PFSK-1 (cell line): ENCODE results near the gene FXN.

Experiments
- POLR2AphosphoS5 ChIP-seq: IDR thresholded peaks from 2 replicates; pipeline ENCODE4 v1.6.1; 2012; ENCODE audit warnings: low read depth, mild to moderate bottlenecking, control low read depth, low read length, moderate library complexity
- SIN3A ChIP-seq: IDR thresholded peaks from 2 replicates; pipeline ENCODE4 v1.6.1; 2012; ENCODE audit warnings: mild to moderate bottlenecking, low read length, moderate library complexity, borderline replicate concordance; ENCODE audit not compliant: insufficient read depth
- TAF1 ChIP-seq: IDR thresholded peaks from 2 replicates; pipeline ENCODE4 v1.6.1; 2012; ENCODE audit warnings: low read length, control low read depth, borderline replicate concordance; ENCODE audit not compliant: insufficient read depth
- TF ChIP-seq, protein P1 (sequence below), 2 experiments: IDR thresholded peaks; 2 replicates each; pipeline versions ENCODE4 v1.6.1 to v1.8.0; 2011 to 2012; ENCODE audit warnings: low read depth in 2 of 2, low read length in 2 of 2, control low read depth in 1 of 2, inconsistent platforms in 1 of 2, mild to moderate bottlenecking in 1 of 2, moderate library complexity in 1 of 2; ENCODE audit not compliant: insufficient read depth in 1 of 2

DNA sequence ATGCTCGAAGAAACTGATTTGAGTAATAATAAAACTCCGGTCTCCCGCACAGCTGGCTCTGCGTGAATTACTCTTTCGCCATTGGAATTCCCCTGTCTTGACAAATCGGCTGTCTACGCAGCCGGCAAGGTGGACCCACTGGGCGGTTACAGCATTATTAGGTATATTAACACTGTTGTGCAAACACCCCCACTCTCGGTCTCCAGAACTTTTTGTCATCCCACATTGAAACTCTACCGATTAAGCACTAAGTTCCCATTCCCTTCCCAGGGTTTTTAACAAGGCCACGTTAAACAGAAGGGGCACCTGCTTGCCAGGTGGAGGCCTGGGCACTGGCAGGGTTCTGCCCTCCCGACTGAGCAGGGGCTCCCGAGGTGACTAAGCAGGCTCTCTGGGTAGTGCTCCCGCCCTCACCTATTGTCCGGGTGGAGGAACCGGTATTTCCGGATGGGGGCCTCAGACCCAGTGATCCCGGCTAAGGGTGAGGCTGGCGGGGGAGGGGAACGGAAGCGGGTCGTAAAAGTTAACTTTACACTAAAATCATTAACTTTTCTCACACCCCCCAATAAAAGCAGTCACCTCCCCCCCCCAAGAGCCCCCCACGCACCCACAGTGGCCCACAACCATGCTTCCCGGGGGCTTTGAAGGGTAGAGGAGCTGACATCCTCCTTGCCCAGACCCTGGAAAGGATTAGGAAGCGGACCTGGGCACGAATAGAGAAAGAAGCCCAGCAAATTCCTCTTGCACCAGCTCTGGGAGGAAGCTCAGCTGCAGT is 85.0 kb downstream of the FXN start:
- TF ChIP-seq TAF1 (no peak), POLR2AphosphoS5 (no peak), SIN3A (no peak)
- TF ChIP-seq, protein P1, sequence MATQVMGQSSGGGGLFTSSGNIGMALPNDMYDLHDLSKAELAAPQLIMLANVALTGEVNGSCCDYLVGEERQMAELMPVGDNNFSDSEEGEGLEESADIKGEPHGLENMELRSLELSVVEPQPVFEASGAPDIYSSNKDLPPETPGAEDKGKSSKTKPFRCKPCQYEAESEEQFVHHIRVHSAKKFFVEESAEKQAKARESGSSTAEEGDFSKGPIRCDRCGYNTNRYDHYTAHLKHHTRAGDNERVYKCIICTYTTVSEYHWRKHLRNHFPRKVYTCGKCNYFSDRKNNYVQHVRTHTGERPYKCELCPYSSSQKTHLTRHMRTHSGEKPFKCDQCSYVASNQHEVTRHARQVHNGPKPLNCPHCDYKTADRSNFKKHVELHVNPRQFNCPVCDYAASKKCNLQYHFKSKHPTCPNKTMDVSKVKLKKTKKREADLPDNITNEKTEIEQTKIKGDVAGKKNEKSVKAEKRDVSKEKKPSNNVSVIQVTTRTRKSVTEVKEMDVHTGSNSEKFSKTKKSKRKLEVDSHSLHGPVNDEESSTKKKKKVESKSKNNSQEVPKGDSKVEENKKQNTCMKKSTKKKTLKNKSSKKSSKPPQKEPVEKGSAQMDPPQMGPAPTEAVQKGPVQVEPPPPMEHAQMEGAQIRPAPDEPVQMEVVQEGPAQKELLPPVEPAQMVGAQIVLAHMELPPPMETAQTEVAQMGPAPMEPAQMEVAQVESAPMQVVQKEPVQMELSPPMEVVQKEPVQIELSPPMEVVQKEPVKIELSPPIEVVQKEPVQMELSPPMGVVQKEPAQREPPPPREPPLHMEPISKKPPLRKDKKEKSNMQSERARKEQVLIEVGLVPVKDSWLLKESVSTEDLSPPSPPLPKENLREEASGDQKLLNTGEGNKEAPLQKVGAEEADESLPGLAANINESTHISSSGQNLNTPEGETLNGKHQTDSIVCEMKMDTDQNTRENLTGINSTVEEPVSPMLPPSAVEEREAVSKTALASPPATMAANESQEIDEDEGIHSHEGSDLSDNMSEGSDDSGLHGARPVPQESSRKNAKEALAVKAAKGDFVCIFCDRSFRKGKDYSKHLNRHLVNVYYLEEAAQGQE (IDR thresholded peaks at IDR 0.05; ENCODE audit: insufficient read depth in 1 of 2, low read depth in 2 of 2, low read length in 2 of 2), result no peak
